ENCODE data around the gene RENBP. TPM values are rescaled to one million over a fixed set of nuclear protein-coding genes. Genes with fewer than 3 reads are reported as not detected.
A peak's percentile ranks its signal among the peaks of the same experiment; 100 is the strongest.

The RENBP gene
- total RNA-seq, 4 donors from 2014 or later, result 0.45 to 7.6 (median 3.1) TPM; not detected in 1

DNA sequence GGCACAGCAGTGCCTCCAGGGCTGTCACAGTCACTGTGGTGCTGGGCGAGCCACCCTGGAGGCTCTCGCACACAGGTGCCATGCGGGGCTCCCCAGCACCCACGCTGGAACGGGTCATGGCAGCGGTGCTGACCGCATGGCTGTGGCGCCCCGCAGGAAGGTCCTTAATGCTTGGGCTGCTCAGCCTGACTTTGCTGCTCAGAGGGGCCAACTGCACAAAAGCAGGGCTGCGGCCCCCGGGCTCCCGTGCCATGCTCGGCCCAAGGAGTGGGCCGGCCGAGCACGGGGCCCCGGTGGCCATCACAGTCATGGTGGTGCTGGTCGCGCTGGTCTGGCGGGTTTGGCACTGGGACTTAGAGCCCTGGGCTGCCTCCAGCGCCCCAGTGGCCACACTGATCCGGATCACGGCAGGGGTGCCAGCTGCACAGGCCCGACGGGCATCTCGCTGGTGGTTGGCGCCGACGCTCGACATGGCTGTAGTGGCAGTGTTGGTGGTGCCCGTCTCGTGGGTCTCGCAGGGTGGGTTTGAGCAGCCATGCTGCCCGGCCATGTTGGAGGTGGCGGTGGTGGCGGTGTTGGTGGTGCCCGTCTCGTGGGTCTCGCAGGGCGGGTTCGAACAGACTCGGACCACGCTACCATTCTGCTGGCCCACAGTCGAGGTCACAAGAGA, 10.2 kb upstream of the RENBP start:
- no peak for DNase-seq
- H3K36me3 ChIP-seq, result peaks cover 42 to 97% (median 51%) of the 10 kb centered on the region in 3 donors
- no peaks in the 10 kb centered on the region for H3K27me3 ChIP-seq
- H3K4me3 ChIP-seq, result peak overlapping the region in 1 of 4 donors; percentile 37
- TF ChIP-seq, protein P1, sequence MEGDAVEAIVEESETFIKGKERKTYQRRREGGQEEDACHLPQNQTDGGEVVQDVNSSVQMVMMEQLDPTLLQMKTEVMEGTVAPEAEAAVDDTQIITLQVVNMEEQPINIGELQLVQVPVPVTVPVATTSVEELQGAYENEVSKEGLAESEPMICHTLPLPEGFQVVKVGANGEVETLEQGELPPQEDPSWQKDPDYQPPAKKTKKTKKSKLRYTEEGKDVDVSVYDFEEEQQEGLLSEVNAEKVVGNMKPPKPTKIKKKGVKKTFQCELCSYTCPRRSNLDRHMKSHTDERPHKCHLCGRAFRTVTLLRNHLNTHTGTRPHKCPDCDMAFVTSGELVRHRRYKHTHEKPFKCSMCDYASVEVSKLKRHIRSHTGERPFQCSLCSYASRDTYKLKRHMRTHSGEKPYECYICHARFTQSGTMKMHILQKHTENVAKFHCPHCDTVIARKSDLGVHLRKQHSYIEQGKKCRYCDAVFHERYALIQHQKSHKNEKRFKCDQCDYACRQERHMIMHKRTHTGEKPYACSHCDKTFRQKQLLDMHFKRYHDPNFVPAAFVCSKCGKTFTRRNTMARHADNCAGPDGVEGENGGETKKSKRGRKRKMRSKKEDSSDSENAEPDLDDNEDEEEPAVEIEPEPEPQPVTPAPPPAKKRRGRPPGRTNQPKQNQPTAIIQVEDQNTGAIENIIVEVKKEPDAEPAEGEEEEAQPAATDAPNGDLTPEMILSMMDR (IDR thresholded peaks at IDR 0.05), result no peak
- no peak for TF ChIP-seq POLR2A (IDR thresholded peaks at IDR 0.05)
- intact Hi-C loops (cut with DNase I), result no loop called here
- no CpG with 5 or more reads among the region's 44 CpGs for WGBS, 2 donors
- H3K4me1 ChIP-seq, result peaks cover 0 to 18% (median 0%) of the 10 kb centered on the region in 3 donors
- peak overlapping the region in 2 of 4 donors; percentile 75 to 82 for H3K27ac ChIP-seq
- H3K9me3 ChIP-seq, result no peaks in the 10 kb centered on the region

- H3K4me3 ChIP-seq, result peak overlapping the region in 2 of 4 donors; percentile 19 to 37
- H3K27me3 ChIP-seq, result no peaks in the 10 kb centered on the region
- WGBS, 2 donors, result 70 to 81% methylated on average over 2 to 6 of the region's 33 CpGs
- H3K9me3 ChIP-seq, result no peaks in the 10 kb centered on the region
- TF ChIP-seq POLR2A (IDR thresholded peaks at IDR 0.05), result no peak
- TF ChIP-seq, protein P1 (IDR thresholded peaks at IDR 0.05), result no peak
- intact Hi-C loops (cut with DNase I), result no loop called here
- peak overlapping the region; percentile 14 to 82 (median 72) for H3K27ac ChIP-seq
- no peak for DNase-seq
- peaks cover 39 to 97% (median 47%) of the 10 kb centered on the region in 3 donors for H3K36me3 ChIP-seq
- H3K4me1 ChIP-seq, result peaks cover 0 to 21% (median 0%) of the 10 kb centered on the region in 3 donors
Observed at GRCh38 chrX:153953892-153954557, 9.6 kb upstream of the RENBP start.

DNA sequence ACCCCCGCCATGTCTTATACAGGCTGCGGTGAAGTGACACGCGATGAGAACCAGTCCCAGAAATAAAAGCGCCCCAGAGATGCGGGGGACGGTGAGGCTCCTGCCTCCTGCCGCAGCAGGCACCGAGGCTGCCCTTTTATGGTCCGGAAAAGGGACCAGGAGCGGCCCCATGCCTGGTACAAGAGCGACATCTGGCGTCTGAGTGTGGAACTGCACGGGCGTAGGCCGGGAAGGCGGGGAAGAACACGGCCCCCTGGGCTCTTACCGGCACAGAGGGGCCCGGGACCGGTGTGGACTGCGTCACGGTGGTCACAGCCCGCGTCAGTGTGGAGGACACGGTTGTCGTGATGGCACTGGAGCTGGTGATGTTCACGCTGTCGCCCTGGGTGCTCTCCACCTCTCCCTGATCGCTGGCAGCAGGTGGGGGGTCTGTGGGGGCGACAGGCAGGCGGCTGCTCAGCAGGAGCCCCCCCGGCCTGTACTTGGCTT, 8.9 kb upstream of the RENBP start:
- intact Hi-C loops (cut with DNase I), result no loop called here
- WGBS, 2 donors, result 83% methylated on average over 1 of the region's 33 CpGs; no CpG with 5 or more reads in 1 of the 2 donors
- peak overlapping the region in 2 of 4 donors; percentile 19 to 37 for H3K4me3 ChIP-seq
- TF ChIP-seq, protein P1 (IDR thresholded peaks at IDR 0.05), result peak; percentile 95 to 99 (median 96)
- peak in 1 of 4 donors; percentile 7 for TF ChIP-seq POLR2A (IDR thresholded peaks at IDR 0.05)
- no peaks in the 10 kb centered on the region for H3K27me3 ChIP-seq
- H3K4me1 ChIP-seq, result peaks cover 0 to 21% (median 0%) of the 10 kb centered on the region in 3 donors
- peak overlapping the region; percentile 24 to 82 (median 72) for H3K27ac ChIP-seq
- H3K9me3 ChIP-seq, result no peaks in the 10 kb centered on the region
- H3K36me3 ChIP-seq, result peaks cover 39 to 97% (median 40%) of the 10 kb centered on the region in 3 donors
- DNase-seq, result no peak

DNA sequence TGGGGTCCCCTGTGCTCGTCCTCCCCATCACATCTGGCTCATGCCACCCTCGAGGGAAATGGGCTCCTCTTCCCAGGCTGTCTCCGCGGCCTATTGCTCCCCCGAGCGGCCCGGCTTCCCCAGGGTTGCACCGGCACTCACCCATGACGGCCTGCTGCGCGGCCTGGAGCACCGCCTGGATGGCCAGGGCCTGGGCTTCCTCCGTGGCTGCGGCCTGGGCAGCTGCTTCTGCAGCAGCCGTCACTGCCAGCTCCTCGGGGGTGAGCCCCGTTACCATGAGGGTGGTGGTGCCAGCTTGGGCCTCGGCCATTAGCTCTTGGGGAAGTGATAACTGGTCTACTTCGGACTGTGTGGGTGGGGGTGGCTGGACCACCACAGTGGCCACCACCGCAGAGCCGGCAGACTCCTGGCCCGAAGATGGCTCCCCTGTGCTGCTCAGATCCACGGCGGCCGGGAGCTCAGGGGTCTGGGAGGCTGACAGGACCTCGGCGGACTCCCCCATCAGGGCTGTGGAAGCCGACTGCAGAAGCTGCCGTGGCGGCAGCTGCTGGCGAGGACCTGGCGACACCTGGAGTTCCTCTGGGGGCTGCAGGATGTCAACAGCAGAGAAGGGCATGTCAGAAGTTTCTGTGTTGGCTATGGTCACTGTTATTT, 8.1 kb upstream of the RENBP start:
- Histone ChIP-seq H3K9me3 (no peaks in the 10 kb centered on the region), H3K27ac (peak overlapping the region; percentile 24 to 82 (median 72)), H3K4me1 (peaks cover 0 to 28% (median 0%) of the 10 kb centered on the region in 3 donors), H3K4me3 (no peak overlapping the region), H3K27me3 (no peaks in the 10 kb centered on the region), H3K36me3 (peaks cover 33 to 89% (median 34%) of the 10 kb centered on the region in 3 donors)
- WGBS, 2 donors, result 94% methylated on average over 12 of the region's 32 CpGs; no CpG with 5 or more reads in 1 of the 2 donors
- DNase-seq, result no peak
- intact Hi-C loops (cut with DNase I), result no loop called here
- TF ChIP-seq, protein P1 (IDR thresholded peaks at IDR 0.05), result no peak
- TF ChIP-seq POLR2A (IDR thresholded peaks at IDR 0.05), result no peak
